Pons (tissue), 1 donor: Measurements from ENCODE around the gene UCP2.

Experiments used
- DNase-seq: peaks from one replicate; pipeline ENCODE4 v3.0.0-alpha.2; 2016; ENCODE audit warnings: low spot score

Gene UCP2

GRCh38 chr11:73982595-73982989, at the start of gene UCP2:
UCP2 (minus strand) TSS chr11:73982843; CDS start chr11:73978378, 4,465 bp downstream.
- DNase-seq = no peak

- DNase-seq = no peak
Observed at GRCh38 chr11:74030723-74031676, 48.4 kb upstream of the UCP2 start.

- DNase-seq = peak; percentile 11
Observed at GRCh38 chr11:74025467-74026166, 43.0 kb upstream of the UCP2 start.

- DNase-seq = no peak
Observed at GRCh38 chr11:74024261-74025029, 41.8 kb upstream of the UCP2 start.

GRCh38 chr11:74023276-74023675, 40.6 kb upstream of the UCP2 start:
- DNase-seq = peak; percentile 47

GRCh38 chr11:74022546-74022945, 39.9 kb upstream of the UCP2 start:
- DNase-seq = peak; percentile 54

GRCh38 chr11:74021998-74022397, 39.4 kb upstream of the UCP2 start:
- no peak for DNase-seq

GRCh38 chr11:74020539-74020938, 37.9 kb upstream of the UCP2 start:
- DNase-seq = peak; percentile 64

- DNase-seq = no peak
Observed at GRCh38 chr11:74019860-74020259, 37.2 kb upstream of the UCP2 start.

GRCh38 chr11:74019104-74019738, 36.6 kb upstream of the UCP2 start:
- DNase-seq = no peak

GRCh38 chr11:74018331-74019005, 35.8 kb upstream of the UCP2 start:
- peak; percentile 90 for DNase-seq

- DNase-seq = no peak
Observed at GRCh38 chr11:74017631-74018030, 35.0 kb upstream of the UCP2 start.

GRCh38 chr11:74015919-74016684, 33.5 kb upstream of the UCP2 start:
- no peak for DNase-seq

- peak; percentile 31 for DNase-seq
Observed at GRCh38 chr11:74014880-74015279, 32.2 kb upstream of the UCP2 start.

GRCh38 chr11:74013141-74013540, 30.5 kb upstream of the UCP2 start:
- DNase-seq = no peak

- DNase-seq = no peak
Observed at GRCh38 chr11:74012074-74012809, 29.6 kb upstream of the UCP2 start.

GRCh38 chr11:74011360-74012073, 28.9 kb upstream of the UCP2 start:
- DNase-seq = no peak

- no peak for DNase-seq
Observed at GRCh38 chr11:74010306-74011300, 28.0 kb upstream of the UCP2 start.
